ENCODE measurements around the gene PLA2G3.
"Not testable (repeated sequence)": the region's sequence is repeated elsewhere in the genome, so short reads cannot be mapped to it uniquely, and the experiment has no call there.

PLA2G3 gene

DNA sequence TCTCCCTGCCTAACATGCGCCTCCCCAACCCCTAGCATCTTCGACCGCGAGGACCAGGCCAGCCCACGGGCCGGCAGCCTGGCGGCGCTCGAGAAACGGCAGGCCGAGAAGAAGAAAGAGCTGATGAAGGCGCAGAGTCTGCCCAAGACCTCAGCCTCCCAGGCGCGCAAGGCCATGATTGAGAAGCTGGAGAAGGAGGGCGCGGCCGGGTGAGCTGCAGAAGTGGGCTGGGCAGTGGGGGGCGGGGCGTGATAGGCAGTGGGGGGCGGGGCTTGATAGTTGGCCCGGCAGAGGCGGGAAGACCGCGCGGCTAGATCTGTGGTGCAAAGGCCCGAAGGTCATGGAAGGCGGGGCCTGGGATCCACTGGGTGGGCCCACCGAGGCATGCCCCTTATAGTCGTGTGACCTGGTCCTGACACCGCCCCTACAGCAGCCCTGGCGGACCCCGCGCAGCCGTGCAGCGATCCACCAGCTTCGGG is 41.6 kb downstream of the PLA2G3 start:
- DNase-seq: no peak

DNA sequence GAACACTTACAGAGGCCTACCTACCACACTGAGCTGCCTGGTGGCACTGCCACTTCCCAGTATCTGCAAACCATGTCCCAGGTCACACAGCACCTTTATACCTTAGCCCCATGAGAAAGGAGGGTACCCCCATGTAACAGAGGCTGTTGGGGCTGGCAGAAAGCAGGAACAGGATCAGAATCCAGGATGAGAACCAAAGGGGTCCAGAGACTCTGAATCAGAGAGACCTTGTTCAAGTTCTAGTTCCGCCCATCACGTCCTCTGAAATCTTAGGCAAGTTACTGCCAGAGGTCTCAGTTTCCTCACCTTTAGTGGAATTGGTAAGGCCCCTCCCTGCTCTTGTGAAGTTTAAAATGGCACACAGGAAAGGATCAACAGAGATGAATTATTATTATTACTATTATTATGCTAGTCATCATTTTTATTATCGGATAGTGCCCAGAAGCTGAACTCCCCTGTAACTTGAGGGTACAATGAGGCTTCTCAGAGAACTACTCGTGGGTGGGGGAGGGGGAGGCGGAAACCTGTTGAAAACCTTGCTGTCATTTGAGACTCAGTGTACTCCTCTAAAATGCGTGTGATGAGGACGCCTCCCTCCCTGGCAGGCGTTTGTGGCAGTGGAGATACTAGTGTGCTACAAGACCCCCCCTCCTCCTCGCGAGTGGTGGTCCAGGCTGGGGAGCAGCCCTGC is 42.2 kb downstream of the PLA2G3 start:
- DNase-seq: no peak

DNA sequence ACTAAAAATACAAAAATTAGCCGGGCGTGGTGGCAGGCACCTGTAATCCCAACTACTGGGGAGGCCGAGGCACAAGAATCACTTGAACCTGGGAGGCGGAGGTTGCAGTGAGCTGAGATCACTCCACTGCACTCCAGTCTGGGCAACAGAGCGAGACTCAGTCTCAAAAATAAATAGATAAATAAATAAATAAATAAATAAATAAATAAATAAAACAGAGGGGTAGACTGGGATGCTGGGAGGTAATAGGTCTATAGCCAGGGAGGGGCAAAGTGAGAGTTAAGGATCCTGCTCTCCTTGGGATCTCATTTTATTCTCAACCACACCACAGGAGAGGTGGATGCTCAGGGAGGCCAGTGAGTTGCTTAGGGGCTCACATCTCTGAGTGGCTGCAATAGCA is 42.8 kb downstream of the PLA2G3 start:
- DNase-seq: not testable (repeated sequence)

DNA sequence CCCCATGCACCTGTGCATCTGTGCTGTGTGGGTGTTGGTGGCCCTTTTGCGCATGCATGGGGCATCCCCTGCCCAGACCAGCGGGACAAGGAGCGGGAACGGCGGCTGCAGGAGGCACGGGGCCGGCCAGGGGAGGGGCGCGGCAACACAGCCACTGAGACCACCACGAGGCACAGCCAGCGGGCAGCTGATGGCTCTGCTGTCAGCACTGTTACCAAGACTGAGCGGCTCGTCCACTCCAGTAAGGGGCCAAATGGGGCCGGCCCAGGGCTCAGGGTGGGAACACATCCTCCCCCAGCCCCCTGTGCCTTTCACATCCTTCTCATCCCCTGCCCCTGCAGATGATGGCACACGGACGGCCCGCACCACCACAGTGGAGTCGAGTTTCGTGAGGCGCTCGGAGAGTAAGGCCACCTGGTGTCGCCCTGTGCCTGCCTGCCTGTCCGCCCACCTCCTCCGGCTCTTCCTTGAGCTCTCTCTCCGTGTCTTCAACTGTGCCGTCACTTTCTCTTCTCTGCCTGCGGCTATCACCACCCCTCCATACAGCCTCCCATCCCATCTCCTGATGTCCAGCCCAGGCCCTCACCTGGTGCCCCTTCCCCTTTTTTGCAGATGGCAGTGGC is 43.5 kb downstream of the PLA2G3 start:
- DNase-seq: no peak

DNA sequence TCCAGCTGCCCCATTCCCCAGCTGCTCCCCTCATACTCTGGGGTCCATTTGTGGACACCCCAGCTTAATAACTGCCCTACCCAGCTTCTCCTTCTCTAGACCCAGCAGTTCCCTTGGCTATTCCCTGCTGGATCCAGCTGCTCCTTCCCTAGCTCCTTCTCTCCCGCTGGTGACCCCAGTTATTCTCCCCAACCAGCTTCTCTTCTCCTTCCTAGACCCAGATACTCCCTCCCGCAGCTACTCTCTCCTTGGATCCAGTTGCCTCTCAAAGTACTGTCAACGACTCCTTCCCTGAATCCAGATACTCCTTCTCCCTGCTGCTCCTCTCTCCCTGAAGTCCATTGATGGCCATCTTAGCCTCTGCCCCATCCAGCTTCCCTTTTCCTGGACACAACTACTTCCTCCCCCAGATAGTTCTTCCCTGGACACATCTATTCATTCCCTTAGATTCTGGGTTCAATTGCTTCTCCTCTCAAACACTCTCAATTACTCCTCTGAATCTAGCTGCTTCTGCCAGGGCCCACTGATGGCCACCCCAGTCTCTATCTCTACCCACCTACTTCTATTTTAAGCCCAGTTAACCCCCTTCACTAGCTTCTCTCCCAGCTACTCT is 44.6 kb downstream of the PLA2G3 start:
- DNase-seq: no peak

DNA sequence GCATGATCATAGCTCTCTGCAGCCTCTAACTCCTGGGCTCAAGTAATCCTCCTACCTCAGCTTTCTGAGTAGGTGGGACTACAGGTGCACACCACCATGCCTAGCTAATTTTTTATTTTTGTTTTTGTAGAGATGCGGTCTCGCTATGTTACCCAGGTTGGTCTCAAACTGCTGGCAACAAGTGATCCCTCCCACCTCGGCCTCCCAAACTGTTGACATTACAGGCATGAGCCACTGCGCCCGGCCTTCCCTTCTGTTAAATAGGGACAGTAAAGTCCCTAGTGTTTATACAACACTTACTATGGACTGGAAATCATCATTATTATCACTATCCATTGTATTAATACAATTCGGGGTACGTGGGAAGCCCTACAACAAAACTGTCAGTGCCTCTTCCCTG is 45.6 kb downstream of the PLA2G3 start:
- DNase-seq: no peak

DNA sequence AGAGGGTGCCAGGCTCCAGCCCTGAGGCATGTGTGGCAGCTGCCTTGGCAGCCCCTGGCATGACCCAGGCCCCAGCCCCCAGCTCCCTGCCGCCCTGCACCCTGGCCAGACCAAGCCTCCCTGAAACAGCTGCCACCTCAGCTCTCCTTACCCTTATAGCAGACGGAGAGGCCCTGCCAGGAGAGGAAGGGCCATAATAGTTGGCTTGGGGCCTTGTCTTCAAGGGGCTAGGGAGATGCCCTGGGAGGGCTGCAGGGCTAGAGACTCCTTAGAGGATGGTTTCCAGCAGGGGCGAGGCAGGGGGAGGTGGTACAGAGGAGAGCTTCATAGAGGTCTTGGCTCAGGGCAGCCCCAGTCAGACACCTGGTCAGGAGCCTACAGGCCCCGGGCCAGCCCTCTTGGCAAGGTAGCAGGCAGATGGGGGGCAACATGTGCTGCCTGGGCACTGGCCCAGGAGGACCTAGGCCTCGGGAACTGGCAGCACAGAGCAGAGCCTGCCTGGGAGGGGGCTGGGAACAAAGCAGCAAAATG is 46.2 kb downstream of the PLA2G3 start:
- DNase-seq: no peak

DNA sequence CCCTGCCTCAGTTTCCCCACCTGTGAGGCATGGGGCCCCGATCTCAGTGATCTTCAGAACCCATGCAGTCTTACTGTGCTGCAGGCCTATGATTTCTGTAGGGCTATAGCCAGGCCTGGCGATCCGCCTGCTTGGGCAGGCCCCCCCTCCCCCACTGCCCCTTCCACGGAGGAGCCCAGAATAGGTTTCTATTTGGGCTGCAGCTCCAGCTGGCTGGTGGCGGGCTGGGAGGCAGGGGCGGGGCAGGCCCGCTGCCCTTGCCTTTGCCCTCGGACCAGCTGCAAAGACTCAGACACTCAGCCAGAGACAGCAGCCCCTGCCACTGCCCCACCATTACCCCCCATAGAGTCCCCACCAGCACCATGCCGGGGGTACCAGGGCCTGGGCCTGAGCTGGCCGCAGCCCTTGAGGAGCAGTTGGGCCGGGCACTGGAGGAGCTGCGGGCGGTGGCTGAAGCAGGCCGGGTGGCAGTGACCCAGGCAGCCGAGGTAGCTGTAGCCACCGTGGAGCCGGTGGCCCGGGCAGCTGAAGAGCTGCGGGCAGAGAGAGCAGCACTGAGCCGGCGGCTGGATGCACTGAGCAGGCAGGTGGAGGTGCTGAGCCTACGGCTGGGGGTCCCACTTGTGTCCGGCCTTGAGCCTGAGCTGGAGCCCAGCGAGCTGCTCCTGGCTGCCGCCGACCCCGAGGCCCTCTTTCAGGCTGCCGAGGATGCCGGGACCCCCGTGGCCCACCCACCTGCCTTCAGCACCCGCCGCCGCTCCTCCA is 47.0 kb downstream of the PLA2G3 start:
- no peak for DNase-seq

DNA sequence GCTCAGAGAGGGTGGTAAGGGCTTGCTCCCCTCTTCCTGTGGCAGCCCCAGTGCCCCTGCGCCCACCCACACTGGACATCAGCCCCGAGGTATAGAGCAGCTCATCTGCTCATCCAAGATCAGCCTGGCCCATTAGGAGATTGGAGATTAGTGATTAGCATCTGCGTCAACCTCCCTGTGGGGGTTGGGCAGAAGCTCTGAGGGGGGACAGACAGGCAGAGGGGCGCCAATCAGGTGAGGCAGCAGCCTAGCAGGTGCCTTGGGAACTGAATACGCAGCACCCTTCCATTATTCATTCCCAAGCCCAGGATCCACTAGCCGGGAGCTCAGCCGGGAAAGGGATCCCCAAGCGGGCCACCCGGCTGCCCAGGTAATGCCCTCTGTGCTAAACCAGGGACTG is 48.1 kb downstream of the PLA2G3 start:
- no peak for DNase-seq

DNA sequence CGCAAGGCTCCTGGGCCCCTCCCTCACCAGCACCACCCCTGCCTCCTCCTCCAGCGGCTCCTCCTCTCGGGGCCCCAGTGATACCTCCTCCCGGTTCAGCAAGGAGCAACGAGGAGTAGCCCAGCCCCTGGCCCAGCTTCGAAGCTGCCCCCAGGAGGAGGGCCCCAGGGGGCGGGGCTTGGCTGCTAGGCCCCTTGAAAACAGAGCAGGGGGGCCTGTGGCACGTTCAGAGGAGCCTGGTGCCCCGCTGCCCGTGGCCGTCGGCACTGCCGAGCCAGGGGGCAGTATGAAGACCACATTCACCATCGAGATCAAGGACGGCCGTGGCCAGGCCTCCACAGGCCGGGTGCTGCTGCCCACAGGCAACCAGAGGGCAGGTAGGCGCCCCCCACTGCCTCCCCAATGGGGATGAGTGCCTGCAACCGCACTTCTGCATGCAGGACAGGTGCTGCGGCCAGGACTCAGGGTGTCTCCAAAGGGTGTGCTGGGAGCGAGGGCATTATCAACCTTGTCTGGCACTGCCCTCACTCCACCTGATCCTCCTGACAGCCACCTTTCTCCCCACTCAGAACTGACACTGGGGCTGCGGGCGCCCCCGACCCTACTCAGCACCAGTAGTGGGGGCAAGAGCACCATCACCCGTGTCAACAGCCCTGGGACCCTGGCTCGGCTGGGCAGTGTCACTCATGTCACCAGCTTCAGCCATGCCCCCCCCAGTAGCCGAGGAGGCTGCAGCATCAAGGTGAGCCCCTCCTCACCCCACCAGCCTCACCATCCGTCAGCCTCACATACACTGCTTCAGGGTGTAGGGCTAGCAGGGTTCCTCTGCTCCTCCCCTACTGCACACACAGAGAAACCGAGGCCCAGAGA is 49.0 kb downstream of the PLA2G3 start:
- DNase-seq: no peak

DNA sequence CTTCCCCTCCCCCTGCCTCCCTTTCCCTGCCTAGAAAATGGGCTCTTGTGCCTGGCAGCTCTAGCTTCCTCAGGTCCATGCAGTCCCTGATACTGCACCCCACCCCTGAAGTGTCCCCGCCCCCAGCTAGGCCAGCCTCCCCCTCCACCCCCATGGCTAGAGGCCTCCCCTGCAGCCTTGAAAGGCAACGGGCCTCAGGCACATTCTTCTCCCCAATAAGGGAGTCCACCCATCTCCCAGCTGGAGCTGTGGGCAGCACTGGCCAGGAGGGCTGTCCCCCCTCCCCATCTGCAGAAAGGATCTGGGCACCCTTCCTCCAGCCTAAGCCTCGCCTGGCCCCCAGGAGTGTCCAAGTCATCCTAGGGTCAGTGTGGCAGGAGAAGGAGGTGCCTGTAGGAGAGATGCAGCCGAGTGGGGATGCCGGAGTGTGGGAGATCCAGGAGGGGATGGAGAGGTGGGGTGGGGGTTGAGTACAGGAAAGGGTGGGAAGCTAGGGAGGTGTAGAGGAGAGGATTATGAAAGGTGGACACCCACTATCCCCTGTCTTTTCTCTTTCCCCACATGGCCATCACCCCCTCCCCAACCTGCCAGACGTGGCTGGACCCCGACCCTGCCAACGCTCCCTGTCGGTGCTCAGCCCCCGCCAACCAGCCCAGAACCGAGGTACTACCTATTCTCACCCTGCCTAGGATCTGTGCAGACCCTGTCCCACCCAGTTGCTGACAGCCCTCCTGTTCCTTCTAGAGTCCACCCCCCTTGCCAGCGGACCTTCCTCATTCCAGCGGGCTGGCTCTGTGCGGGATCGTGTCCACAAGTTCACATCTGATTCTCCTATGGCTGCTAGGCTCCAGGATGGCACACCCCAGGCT is 49.9 kb downstream of the PLA2G3 start:
- no peak for DNase-seq

DNA sequence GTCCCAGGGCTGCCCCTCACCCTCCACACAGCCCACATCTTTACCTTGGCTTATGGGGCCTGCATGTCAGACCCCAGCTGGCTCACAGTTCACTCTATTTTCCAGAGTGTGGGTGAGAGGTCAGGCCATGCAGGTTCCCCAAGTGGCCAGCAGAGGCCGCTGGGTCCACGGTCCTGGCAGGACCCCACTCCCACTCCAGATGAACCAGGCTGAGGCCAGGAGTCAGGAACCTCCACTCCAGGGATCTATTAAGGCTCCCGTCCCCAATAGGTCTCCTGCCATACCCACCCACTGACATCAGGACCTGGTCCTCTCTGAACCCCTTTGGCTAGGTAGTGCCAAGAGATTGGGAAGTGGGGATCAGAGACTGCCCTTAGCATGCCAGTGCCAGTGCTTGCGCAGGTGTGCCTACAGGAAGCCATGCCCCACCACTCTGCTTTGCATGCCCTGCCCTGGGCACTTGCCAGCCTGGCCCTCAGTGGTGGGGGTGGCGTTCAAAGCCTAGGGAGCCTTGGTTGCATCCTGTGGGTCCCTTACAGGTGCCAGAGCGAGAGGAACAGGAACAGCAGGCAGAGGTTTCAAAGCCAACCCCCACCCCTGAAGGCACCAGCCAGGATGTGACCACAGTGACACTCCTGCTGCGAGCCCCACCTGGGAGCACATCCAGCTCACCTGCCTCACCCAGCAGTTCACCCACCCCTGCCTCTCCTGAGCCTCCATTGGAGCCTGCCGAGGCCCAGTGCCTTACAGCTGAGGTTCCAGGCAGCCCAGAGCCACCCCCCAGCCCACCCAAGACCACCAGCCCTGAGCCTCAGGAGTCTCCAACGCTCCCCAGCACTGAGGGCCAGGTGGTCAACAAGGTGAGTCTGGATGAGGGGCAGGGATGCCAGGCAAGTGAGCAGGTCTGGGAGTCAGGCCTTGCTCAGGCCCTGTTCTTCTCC is 50.9 kb downstream of the PLA2G3 start:
- DNase-seq: no peak

DNA sequence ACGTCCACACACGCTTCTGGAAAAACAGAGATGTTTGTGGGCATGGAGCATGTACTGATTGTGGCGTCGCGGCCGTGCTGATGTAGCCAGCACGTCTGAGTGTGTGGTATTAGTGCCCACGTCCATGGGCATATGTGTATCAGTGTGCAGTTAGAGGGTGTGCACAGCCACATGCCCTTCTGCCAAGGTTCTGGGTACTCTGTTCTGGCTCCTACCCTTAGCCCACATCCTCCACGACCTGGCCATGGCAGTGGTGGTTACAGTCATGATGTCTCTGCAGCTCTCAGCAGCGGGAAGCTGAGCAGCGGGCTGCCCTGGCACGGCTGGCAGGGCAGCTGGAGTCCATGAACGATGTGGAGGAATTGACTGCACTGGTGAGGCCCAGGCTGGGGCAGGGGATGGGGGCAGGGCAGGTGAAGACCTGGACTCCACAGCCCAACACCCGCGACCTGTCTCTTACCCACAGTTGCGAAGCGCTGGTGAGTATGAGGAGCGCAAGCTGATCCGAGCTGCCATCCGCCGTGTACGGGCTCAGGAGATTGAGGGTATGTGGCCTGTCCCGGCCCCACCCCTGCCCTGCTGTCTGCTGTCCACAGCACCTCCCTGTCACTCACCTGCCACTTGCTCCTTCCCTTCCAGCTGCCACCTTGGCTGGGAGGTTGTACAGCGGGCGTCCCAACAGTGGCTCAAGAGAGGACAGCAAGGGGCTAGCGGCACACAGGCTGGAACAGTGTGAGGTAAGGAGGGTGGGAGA is 51.9 kb downstream of the PLA2G3 start:
- no peak for DNase-seq

DNA sequence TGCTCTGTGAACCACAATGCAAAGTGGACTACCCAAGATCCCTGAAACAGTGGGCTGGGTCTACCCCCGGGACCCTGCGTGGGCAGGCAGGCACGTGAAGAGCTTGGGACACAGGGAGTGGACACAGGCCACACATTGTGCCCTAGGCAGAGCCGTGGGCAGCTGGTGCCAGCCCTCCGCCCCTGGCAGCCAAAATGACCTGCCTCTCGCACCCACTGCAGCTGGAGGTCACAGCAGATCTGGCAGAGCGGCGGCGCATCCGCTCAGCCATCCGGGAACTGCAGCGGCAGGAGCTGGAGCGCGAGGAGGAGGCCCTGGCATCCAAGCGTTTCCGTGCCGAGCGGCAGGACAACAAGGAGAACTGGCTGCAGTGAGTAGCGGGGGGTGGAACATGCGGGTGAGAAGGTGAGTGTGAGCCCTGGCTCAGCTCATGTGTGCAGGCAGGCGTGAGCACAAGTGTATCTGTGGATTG is 52.5 kb downstream of the PLA2G3 start:
- DNase-seq: no peak

DNA sequence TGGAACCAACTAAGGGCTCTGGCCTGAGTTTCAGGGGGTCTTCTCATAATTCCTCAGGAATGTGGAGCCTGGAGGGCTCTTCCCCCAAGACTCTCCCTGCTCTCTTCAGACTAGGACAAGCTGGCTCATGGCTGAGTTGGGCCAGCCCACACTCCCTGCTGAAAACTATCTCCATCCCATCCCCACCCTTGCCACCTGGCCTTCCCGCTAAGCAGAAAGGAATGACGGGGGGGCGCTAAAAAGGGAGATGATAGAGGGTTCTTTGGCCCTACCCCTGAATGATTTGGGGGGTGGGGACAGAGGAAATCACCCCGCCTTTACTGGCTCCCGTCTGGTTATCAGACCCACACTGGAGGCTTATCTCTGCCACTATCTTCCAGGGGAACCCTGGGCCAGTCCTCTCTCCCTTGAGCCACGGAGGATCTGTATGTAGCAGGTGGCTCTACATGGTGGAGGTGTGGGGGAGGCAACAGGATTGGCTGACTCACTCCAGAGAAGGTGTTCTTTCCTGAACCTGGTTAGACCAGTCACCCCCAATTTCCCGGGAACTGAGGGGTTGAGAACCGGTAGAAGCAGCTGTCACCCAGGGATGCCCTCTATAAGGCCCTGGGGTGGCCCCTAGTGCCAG is 53.5 kb downstream of the PLA2G3 start:
- no peak for DNase-seq

DNA sequence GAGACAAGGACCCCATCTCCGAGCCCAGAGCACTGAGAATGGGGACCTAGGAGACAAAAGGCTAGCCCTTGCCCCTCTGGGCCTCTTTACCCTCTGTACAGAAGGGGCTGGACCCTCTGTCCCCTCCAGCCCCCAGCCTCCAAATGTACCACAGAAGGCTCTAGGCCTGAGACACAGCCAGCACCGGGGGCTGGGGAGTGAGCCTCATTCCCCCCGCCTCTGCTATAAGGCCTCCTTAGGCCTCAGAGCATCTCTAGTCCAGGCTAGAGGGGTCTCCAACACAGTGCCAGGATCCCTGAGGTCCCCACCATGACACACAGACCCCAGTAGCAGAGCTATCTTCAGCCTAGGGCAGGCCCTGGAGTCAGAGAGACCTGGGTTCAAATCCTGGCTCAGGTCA is 54.4 kb downstream of the PLA2G3 start:
- DNase-seq: no peak

DNA sequence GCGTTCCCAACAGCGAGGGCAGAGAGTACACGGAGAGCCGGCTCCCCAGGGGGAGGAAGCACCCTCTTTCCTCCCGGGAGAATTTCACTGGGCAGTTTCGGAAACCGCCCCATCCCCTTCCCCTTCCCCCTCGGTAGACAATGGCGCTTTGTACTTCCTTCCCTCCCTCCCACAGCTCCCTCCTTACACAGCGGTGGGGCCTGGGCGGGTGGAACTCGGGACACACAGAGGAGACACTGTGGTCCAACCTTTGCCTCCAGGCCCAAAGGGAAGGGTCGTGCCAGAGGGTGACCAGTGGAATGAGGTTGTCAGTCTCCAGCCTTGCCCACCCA is 54.8 kb downstream of the PLA2G3 start:
- no peak for DNase-seq

DNA sequence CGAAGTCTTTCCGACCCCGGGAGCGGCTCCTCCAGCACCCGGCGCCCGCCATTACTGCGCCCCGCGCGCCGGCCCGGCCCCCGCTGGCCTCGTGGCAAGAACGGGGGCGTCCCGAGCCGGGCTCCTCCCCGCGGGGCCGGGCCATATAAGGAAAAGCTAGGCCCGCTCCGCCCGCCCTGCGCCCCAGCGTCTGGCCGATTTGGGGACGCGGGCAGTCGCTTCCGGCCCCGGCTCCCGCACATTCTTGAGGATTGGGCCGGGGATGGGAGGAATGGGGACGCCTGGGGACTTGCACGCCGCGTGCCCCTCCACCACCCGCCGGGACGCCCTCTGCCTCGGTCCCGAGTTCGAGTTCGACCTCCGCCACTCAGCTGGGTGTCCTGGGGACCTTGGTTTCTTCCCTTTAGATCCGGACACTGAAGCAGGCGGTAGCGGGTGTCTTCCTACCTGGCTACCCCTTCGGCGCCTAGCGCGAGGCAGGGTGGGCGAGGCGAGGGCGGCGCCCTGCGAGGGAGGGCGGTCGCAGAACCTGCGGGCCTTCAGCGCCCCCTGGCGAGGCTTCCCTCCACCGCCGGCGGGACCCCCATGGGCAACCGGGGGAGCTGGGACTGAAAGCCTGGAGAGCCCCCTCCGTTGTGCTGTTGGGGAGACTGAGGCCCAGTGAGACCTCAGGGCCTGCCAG is 55.4 kb downstream of the PLA2G3 start:
- DNase-seq: peak; percentile 70
